SW480 (cell line): ENCODE measurements around the gene GJB1.
"Not testable (repeated sequence)": the region's sequence is repeated elsewhere in the genome, so short reads cannot be mapped to it uniquely, and the experiment has no call there.

Experiments
- DNase-seq: peaks from one replicate; pipeline ENCODE4 v3.0.0-alpha.2; 2016; ENCODE audit warnings: low spot score

Gene GJB1

GRCh38 chrX:71256051-71256450 is 33.0 kb downstream of the GJB1 start:
- no peak for DNase-seq

- no peak for DNase-seq
These were observed 33.8 kb downstream of the GJB1 start for GRCh38 chrX:71256856-71257255.

GRCh38 chrX:71268624-71269023 is 45.6 kb downstream of the GJB1 start:
- DNase-seq: not testable (repeated sequence)

GRCh38 chrX:71269801-71270395 is 46.9 kb downstream of the GJB1 start:
- no peak for DNase-seq

GRCh38 chrX:71272313-71272712 is 49.3 kb downstream of the GJB1 start:
- not testable (repeated sequence) for DNase-seq
